ENCODE results near the gene ANKRD13D.
A peak's percentile ranks its signal among the peaks of the same experiment; 100 is the strongest.

ANKRD13D gene

GRCh38 chr11:67261946-67262681 lies 27.0 kb upstream of the ANKRD13D start:
- DNase-seq (ENCODE audit: low read depth) = no peak

- peak; percentile 63 for DNase-seq (ENCODE audit: low read depth)
Measured at GRCh38 chr11:67262731-67263675, 26.1 kb upstream of the ANKRD13D start.

- no peak for DNase-seq (ENCODE audit: low read depth)
Measured at GRCh38 chr11:67264260-67264659, 24.8 kb upstream of the ANKRD13D start.

GRCh38 chr11:67264877-67265632 lies 24.0 kb upstream of the ANKRD13D start:
- DNase-seq (ENCODE audit: low read depth) = no peak

GRCh38 chr11:67265633-67266448 lies 23.3 kb upstream of the ANKRD13D start:
- peak; percentile 31 for DNase-seq (ENCODE audit: low read depth)

GRCh38 chr11:67266449-67267187 lies 22.5 kb upstream of the ANKRD13D start, which contains the start of gene GRK2:
Gene GRK2 (plus strand): TSS chr11:67266473. CDS start chr11:67266700, 227 bp downstream.
- DNase-seq (ENCODE audit: low read depth) = peak; percentile 54

GRCh38 chr11:67267188-67268080 lies 21.7 kb upstream of the ANKRD13D start:
- DNase-seq (ENCODE audit: low read depth) = no peak

- DNase-seq (ENCODE audit: low read depth) = no peak
Measured at GRCh38 chr11:67268081-67268961, 20.8 kb upstream of the ANKRD13D start.

GRCh38 chr11:67268962-67269268 lies 20.2 kb upstream of the ANKRD13D start:
- no peak for DNase-seq (ENCODE audit: low read depth)

- no peak for DNase-seq (ENCODE audit: low read depth)
Measured at GRCh38 chr11:67269401-67270255, 19.5 kb upstream of the ANKRD13D start.

- DNase-seq (ENCODE audit: low read depth) = no peak
Measured at GRCh38 chr11:67270256-67271204, 18.6 kb upstream of the ANKRD13D start.

- DNase-seq (ENCODE audit: low read depth) = no peak
Measured at GRCh38 chr11:67271205-67271540, 17.9 kb upstream of the ANKRD13D start.

- no peak for DNase-seq (ENCODE audit: low read depth)
Measured at GRCh38 chr11:67271541-67272284, 17.4 kb upstream of the ANKRD13D start.

- no peak for DNase-seq (ENCODE audit: low read depth)
Measured at GRCh38 chr11:67272327-67273259, 16.5 kb upstream of the ANKRD13D start.

Data from iris pigment epithelial cell (primary cell).